NCI-H460 (cell line): ENCODE results near the gene RNU7-1. TPM values are rescaled to one million over a fixed set of nuclear protein-coding genes. Genes with fewer than 3 reads are reported as not detected.

Source experiments
- DNase-seq: peaks from one replicate; pipeline ENCODE4 v3.0.0-alpha.2; 2016; ENCODE audit warnings: low read depth; ENCODE audit errors: extremely low read depth
- total RNA-seq: library from RNA; depleted of rRNA; stranded (reverse); fragments of >200 nt; shearing (Covaris generic); gene quantifications from 2 replicates; pipeline ENCODE4 v1.2.3, GENCODE V29; 2014

The RNU7-1 gene
- total RNA-seq, 1 experiment from 2014 or later = not detected

DNA sequence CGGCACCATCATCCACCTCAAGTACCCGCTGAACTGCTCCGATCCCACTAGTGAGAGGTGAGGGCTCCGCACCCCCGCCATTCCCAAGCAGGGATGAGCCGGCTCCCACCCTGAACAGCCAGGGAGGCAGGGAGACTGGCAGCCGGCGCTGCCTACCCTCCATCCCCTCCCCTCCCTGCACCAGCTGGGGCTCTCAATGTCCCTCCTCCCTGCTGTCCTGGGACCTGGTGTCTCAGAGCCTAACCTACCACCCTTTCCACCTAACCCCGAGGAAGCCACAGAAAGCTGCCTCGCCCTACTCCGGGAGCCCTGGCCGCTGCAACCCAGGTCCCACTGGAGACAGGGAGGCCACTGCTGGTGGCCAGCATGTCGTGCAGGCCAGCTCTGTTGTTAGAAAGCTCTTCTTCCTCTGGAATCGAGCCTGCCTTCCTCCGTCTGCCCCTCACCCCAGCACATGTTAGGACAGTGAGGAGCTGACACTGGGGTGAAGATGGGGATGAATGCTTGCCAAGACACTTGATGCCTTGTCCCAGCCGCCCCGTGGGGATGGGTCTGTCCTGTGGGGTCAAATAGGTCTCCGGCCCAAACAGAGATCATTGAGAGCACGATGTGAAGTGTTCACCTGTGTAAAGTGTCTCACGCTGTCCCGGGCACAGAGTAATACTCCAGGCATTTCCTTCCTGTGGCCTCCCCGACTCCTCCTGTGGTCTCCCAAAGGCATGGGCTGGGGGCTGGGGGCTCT is 8.7 kb downstream of the RNU7-1 start:
- DNase-seq = no peak

DNA sequence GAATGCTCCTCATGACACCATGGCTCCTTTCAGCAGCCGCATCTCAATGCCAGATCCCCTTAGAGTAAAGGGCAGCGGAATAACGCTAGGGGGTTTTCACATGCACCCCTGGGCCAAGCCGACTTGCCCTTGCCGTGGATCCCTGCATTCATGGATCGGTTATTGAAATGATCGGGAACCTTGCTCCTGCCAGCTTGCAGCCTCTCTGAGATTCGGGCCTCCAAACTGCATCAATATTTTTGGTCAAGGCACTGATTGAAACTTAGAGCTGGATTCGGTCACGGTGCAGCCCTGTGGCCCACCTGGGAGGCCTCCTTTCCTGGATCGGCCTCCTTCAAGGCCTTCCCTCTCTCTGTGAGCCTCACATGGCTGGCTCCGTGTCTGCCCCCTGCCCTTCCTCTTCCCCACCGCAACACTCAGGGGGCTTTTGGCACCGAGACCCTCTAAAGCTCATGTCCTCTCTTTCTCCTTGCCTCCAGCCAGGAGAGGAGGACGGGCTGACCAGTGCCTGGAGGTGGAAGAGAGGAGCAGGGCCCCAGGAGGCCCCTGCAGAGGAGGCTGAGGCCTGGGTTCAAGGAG is 9.3 kb downstream of the RNU7-1 start:
- no peak for DNase-seq

DNA sequence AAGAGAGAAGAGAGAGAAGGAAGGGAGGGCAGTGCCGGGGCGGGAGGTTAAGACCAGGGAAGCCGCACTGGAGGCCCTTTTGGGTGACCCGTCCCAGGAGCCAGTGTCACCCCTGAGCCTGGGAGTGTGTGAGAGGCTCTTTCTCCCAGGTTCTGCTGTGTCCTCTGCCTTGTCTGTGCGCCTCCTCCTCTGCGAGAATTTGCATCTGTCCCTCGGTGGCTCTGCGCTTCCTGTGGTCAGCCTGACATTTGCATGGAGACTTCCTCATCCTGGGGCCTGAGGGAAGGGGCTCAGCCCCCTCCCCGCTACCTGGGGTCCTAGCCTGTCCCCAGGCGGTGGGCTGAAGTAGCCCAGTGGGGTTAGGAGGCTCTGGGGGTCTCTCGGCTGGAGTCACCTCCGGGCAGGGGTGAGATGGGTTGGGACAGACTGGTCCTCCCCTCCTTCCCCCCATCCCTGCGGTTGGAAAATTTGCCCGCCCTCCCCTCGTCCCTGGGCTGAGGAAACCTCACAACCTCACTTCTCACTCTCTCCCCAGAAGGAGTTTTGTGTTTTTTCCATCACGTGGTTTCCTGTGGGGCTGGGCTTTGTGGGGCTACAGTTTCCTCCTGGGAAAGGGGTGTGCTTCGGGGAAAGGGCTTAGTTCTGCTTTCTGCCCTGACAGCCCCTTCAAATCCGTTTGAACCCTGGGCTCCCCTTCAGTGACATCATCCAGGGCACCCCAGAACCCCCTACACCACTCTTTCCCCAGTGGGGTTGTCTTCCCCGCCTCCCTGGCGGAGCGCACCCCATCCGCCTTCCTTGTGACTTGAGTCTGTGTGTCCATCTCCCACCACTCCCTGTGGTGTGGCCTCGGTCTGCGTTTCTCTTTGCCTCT is 10.1 kb downstream of the RNU7-1 start:
- DNase-seq = no peak

DNA sequence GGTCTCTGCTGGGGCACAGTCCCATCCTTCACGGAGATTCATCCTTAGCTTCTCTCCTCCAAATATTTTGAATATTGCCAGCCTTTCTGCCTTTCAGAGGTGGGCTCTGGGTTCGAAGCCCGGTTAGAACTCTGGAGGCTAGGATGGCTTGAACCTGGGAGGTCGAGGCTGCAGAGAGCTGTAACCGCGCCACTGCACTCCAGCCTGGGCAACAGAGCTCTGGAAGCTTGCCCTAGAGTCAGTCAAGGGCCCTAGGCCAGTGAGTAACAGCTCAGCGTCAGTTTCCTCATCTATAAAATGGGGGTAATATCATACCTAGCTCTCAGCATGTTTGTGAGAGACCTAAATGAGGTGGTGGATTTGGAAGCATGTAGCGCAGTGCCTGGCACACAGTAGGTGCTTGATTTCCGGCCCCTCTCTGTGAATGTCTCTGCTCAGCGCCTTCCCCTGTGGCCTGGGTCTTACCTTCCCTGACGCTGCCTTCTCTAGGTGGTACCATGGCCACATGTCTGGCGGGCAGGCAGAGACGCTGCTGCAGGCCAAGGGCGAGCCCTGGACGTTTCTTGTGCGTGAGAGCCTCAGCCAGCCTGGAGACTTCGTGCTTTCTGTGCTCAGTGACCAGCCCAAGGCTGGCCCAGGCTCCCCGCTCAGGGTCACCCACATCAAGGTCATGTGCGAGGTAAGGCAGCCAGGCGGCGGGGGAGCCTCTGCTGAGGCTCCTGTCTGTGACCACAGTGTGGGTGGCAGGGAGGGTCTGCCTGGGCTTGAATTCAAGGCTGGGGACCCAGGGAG is 10.9 kb downstream of the RNU7-1 start:
- DNase-seq = no peak

DNA sequence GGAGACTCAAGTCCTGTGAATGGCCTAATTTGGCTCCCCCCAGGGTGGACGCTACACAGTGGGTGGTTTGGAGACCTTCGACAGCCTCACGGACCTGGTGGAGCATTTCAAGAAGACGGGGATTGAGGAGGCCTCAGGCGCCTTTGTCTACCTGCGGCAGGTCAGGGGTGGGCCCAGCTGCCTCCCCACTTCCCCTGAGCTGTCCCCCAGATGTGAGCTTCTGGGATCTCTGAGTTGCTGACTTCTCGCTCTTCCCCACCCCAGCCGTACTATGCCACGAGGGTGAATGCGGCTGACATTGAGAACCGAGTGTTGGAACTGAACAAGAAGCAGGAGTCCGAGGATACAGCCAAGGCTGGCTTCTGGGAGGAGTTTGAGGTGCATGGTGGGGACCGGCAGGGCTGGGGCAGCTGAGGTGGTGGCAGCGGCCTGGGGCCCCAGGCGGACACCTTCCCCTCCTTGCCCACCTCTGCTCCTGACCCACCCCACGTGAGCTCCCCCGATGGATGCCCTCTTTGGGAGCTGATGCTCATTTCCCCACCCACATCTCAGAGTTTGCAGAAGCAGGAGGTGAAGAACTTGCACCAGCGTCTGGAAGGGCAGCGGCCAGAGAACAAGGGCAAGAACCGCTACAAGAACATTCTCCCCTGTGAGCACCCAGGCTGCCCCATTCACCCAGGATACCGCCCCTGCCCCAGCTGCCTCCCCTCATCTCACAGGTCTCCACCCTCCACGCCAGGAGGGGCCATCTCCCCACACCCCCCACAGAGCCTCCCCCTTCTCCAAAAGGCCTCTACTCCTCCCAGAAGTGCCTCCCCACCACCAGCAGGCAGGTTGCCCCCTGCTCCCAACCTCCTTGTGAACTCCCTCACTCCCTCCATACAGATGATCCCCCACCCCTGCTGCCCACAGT is 11.7 kb downstream of the RNU7-1 start:
- no peak for DNase-seq

DNA sequence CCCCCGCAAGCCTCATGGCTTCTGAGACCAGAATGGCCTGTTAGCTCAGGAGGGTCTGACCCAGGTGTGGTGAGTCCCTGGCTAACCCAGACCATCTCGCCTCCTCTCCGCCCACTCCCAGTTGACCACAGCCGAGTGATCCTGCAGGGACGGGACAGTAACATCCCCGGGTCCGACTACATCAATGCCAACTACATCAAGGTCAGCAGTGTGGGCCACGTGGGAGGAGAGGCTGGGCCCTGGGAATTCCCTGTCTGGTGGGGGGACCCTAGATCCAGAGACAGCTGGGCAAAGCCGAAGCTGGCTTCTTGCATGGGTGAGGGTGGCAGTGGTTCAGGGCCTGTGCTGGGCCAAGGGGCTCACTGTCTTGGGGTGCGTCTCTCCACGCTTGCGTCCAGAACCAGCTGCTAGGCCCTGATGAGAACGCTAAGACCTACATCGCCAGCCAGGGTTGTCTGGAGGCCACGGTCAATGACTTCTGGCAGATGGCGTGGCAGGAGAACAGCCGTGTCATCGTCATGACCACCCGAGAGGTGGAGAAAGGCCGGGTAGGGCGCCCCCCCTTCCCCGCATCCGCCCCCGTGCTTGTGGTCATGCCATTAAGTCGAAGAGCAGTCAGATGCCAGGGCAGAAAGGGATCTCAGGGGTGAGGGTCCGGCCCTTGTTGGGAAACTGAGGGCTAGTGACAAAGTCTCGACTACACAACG is 12.6 kb downstream of the RNU7-1 start:
- no peak for DNase-seq

DNA sequence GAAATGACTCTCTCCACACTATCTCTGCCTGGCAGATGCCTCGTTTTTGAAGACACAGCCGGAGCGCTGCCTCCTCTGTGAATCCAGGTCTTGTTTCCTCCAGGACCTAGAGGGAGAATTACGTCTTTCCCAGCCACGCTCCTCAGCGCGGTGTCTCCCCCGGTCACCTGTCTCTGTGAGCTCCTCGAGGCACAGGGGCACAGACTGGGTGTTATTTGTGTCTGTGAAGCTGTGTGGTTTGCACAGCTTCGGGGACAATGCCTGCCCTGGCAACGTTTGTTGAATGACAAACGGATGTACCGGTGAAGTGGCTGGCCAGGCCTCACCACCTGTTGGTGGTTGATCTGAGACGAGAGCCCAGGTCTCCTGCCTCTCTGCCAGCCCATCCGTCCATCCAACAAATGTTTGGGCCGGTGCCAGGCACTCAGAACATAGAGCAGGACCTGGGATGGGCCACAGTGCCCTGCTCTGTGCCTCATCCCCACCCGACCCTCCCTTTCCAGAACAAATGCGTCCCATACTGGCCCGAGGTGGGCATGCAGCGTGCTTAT is 13.6 kb downstream of the RNU7-1 start:
- no peak for DNase-seq

DNA sequence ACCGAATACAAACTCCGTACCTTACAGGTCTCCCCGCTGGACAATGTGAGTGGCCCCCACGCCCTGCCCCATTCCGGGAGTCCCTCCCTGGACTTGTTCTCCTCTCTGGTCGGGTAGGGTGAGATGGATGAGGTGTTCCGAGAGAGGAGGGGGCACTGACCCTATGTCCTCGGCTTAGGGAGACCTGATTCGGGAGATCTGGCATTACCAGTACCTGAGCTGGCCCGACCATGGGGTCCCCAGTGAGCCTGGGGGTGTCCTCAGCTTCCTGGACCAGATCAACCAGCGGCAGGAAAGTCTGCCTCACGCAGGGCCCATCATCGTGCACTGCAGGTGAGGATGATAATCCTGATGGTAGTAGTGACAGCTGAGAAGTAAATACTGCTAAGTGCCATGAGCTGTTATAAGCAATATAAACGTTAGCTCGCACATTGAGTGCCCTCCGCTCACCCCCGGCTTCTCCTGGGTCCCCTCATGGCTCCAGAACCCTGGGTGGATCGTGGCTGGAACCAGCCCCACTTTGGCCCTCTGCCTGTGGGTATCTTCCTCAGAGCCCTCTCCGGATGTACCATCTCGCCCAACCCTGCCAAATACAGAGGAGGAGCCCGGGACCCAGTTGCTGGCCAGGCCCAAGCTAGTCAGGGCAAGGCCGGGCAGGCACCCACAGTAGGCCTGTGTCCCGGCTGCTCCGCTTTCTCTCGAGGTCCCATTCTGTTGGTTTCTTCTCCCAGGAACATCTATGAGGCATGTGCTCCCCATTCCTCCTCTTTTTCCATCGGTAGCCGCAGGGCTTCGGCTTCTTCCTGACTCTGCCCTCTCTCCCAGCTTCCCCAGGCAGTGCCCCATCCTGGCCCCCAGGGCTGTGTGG is 14.4 kb downstream of the RNU7-1 start:
- DNase-seq = no peak

DNA sequence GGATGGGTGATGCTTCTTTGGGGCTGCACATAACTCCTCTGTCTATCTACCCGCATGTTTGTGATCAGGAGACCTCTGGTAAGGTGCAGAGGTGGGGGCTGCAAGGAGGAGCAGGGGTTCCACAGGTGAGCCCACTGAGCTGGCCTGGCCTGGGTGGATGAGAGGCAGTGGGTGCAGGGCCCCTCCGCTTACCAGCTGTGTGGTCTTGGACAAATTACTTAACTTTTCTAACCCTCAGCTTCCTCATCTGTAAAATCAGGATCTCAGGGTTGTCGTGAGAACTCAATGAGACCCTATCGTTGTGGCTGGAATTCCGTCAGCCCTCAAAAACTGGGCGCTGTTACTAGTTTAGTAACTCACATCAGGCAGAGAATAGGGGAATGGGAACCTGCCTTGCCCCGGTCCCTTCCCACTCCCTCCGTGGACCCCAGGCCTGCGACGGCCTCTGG is 15.0 kb downstream of the RNU7-1 start:
- DNase-seq = no peak

DNA sequence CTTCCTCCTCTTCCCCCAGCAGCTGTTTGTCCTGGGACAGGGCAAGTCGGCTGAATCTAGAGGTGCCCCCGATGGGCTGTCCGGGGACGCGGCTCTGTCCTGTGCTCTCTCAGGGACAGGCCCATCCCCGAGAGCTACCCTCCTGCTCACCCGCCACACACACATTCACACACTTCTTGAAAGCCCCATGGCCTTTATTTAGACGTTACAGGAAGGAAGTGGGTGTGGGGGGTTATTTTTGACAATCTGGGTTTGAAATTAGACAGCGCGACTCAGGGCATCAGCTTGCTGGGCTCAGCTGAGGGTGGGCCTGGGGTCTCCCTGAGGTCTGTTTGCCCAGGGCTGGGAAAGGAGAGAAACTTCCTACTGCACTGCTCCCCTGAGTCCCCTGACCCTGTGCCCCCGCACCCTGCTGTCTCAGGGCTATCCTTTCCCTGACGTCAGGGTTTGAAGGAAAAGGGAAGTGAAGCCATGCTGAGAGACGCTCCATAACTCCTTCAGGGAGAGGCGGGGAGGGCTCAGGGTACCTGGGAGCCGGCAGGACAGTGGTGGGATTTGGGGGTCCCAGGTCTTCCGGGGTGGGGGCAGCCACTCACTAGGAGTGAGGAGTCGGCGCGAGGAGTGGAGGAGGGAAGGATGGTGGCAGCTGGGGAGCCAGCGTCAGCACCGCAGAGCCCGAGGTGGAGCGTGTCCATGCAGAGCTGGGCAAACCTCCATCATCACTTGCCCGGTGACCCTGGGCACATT is 15.6 kb downstream of the RNU7-1 start:
- DNase-seq = no peak

DNA sequence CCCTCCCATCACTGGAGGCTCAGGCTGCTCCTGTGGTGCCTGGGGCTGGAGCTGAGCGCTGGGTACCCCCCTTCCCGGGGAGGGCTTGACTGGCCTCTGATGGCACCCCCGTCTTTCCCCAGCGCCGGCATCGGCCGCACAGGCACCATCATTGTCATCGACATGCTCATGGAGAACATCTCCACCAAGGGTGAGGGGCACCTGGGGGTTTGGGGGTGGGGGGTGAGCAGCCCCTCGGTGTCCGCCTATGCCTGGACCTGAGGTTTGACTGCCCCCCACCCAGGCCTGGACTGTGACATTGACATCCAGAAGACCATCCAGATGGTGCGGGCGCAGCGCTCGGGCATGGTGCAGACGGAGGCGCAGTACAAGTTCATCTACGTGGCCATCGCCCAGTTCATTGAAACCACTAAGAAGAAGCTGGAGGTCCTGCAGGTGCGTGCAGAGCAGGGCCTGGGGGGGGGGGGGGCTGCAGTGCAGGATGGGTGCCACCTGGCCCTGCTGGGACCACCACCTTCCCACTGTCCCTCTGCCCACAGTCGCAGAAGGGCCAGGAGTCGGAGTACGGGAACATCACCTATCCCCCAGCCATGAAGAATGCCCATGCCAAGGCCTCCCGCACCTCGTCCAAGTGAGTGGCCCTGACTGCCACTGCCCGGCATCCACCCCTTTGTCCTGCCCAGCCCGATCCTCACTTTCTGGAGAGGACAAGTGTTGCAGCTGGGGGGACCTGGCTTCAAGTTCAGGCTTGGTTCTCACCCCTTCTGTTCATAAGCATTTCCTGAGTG is 16.4 kb downstream of the RNU7-1 start:
- DNase-seq = no peak

DNA sequence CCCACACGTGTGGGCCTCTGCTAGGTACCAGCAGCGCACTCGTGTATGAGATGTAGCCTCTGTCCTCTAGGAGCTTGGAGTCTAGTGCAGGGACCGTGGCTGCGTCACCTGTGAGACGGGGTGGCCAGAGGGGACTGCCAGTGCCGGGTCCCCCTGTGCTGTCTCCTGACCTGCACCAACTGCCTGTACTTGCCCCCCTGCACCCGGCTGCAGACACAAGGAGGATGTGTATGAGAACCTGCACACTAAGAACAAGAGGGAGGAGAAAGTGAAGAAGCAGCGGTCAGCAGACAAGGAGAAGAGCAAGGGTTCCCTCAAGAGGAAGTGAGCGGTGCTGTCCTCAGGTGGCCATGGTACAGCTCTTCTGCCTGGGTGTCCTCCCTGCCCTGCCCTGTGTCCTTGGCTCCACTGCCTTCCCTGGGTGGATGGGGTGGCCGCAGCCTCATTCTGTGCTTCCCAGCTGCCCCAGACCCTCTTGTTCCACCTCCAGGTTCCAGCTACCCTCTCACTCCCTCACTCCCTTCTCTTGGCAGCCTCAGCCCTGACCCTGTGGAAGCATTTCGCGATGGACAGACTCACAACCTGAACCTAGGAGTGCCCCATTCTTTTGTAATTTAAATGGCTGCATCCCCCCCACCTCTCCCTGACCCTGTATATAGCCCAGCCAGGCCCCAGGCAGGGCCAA is 17.1 kb downstream of the RNU7-1 start:
- DNase-seq = no peak

DNA sequence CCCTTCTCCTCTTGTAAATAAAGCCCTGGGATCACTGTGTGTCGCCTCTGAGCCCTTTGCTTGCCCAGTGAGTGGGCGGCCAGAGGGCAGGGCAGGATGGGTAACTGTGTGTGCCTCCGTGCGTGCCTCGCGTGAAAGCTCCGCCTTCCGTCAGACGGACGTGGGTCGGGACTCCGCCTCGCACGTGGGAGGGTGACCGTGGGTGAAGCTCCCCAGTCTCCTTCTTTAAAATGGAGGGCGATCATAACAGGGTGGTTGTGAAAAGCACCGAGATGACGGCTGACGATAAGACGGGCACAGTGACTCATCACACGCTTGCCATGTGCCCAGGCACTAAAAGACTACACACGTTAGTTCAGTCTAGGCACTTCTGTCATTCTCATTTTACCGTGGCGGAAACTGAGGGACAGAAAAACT is 17.7 kb downstream of the RNU7-1 start:
- peak; percentile 45 for DNase-seq

DNA sequence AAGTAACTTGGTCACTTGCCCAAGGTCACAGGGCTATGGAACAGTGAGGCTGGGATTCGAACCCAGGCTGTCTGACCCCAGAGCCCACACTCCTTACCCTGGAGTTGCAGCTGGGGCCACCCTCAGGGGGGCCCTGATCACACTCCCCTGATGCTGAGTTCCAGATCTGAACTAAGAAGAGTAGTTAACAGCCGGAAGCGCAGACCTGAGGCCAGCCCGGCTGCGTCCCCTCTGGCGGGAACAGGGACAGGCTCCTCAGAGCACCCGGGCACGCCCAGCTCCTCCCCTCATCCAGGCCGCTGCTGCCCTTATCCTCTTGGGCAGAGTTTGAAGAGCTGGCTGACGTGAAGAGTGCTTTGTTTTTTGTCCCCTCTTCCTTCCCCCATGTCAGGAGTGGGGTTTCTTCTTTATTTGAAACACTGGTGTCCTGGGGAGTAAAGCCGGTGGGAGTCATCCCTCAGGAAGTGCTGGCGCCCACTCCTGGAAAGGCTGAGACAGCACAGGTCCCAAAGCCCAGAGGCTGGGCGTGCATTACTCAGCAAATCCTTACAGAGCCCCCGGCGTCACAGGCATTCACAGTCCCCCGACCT is 18.2 kb downstream of the RNU7-1 start:
- DNase-seq = peak; percentile 84

DNA sequence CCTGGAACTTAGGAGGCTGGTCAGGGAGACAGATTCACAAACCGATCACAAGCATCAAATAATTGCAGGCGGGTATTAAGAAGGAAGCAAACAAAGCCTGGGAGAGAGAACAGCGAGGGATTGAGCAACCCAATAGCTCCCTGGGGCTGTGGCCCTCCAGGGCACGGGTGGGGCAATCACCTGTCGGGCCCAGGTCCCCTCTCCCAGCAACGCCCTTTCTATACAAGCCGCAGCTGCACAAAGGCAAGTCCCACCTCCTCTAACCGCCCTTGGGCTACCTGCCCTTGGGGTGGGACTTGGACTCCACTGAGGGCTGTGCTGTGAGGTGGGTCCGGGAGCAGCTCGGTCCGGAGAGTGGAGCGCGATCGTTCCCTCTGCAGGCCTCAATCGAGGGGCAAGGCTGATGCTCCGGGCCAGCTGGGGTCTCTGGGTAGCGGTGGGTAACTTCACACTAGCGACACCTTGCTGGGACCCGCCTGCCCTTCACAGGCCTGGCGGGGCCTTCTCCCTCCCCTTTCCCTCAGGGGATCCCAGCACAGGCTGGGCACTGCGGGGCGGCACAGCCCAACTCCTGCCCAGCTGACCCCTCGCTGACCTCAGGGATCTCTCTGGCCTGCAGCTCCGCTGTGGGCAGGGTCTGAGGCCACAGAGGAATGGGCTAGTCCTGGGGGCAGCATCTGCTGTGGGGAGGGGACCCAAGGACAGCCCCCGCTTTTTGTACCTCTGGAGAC is 18.8 kb downstream of the RNU7-1 start:
- no peak for DNase-seq
